CD4-positive, alpha-beta T cell treated with Interleukin-15 for 1 hour (primary cell): Measurements from ENCODE around the gene RAD54L2.
"Not testable (repeated sequence)": the region's sequence is repeated elsewhere in the genome, so short reads cannot be mapped to it uniquely, and the experiment has no call there.

Experiments
- DNase-seq: peaks from one replicate; pipeline ENCODE4 v3.0.0-alpha.2; 2020

RAD54L2 gene

GRCh38 chr3:51544011-51544775 lies 5.7 kb downstream of the RAD54L2 start:
- no peak for DNase-seq

DNA sequence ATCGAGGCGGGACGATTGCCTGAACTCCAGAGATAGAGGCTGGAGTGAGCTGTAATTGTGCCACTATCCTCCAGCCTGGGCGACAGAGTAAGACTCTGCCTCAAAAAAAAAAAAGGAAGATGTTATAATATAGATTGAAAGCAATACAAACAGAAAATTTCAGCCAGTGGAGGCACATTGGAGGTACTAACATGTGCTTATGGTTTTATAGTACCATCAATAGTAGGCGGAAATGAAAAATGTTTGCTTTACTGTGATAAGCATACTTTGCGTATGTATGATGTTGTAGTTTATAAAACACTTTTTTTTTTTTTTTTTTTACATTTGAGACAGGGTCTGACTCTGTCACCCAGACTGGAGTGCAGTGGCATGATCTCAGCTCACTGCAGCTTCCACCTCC lies 8.8 kb downstream of the RAD54L2 start:
- DNase-seq: no peak

DNA sequence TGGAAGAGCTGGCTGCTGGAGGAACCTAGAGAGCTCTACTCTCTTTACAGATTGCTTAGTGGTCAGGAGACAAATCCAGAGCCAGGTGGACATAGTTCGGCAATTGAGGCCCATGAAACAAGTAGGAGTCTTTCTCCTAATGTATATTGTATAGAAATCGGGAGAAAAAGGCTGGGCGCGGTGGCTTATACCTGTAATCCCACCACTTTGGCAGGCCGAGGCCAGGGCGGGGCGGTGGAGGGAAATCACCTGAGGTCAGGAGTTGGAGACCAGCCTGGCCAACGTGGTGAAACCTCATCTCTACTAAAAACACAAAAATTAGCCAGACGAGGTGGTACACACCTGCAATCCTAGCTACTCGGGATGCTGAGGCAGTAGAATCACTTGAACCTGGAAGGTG lies 10.8 kb downstream of the RAD54L2 start:
- DNase-seq: no peak

GRCh38 chr3:51550080-51550819 lies 11.7 kb downstream of the RAD54L2 start:
- no peak for DNase-seq

- DNase-seq: no peak
Observed at GRCh38 chr3:51557993-51558392, 19.5 kb downstream of the RAD54L2 start.

DNA sequence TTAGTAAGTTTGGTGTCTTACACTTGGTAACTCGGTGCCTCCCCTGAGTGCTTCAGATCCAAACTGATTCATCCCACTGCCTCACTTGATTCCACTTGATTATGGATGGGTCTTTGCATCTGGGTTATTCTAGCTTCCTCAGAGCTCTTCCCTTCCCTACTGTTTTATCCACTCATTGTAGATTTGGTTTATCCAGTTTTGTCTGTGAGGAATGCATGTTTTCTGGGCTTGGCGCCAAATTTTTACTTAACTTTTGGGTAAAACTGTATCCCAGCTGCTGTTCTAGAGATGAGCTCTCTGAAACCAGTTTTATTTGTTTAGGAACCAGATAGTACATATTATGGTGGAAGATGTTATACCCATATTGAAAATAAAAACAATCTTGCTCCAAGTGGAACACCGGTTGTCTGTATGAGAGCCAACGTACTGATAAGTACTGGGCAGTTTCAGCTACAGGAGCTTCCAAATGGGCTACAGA lies 20.9 kb downstream of the RAD54L2 start:
- DNase-seq: no peak

DNA sequence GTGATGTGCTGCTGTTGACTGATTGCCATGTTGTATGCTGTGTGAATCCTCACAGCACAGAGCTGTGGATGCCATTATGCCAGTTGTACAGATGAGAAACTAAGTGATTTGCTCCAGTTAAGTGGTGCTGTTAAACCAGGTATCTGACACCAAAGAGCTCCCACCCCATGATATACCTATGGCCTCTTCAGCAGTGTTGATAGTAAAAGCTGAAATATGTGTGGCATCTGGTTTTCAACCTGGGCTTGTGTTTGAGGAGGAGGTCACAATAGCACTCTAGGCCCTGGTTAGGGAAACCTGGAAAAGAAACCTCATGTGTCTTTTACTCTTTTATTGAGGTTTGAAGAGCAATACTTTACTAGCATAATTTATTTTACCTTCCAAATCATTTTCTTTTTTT lies 21.4 kb downstream of the RAD54L2 start:
- DNase-seq: no peak

DNA sequence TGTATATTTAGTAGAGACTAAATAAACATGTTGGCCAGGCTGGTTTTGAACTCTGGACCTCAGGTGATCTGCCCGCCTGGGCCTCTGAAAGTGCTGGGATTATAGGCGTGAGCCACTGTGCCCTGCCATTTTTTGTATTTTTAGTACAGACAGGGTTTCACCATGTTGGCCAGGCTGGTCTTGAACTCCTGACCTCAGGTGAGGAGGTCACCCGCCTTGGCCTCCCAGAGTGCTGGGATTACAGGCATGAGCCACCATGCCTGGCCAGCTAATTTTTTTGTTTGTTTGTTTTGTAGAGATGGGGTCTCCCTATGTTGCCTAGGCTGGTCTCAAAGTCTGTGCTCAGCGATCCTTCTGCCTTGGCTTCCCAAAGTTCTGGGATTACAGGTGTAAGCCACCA lies 23.9 kb downstream of the RAD54L2 start:
- DNase-seq: not testable (repeated sequence)

GRCh38 chr3:51568036-51568435 lies 29.5 kb downstream of the RAD54L2 start:
- no peak for DNase-seq

- no peak for DNase-seq
Observed at GRCh38 chr3:51568996-51569395, 30.5 kb downstream of the RAD54L2 start.

DNA sequence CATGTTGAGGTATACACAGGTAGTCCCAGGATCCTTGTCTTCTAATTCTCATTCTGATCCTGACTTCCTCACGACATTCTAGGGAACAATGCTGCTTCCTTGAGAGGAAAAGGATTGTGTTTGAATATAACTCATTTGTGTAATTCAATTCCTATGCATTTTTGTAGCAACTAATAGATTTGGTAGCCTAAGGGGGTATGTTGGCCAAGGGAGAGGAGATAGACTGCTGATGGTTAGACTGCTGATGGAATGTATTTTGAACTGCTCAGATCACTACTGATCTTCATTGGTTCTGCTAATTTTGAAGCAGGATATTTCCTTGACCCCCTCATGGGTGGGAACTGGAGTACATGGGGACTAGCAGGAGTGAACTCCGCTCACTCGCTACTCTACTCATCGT lies 39.7 kb downstream of the RAD54L2 start:
- no peak for DNase-seq

DNA sequence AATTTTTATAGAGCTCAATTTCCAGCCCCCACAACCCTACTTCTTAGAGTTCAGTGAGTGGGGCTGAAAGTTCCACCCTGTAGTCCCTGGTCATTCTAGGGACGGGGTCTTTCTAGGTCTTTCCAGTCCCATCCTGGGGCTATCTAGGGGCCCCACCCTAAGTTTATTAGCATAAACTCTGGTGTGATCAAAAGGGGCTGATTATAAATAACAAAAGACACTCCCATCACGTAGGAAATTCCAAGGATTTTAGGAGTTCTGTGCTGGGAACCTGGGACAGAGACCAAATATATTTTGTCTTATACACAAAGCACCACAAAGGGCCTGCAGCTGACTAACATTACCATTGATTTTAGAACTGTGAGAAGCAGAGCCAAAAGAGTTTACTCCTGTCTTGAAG lies 41.9 kb downstream of the RAD54L2 start:
- no peak for DNase-seq

GRCh38 chr3:51581524-51581923 lies 43.0 kb downstream of the RAD54L2 start:
- no peak for DNase-seq

DNA sequence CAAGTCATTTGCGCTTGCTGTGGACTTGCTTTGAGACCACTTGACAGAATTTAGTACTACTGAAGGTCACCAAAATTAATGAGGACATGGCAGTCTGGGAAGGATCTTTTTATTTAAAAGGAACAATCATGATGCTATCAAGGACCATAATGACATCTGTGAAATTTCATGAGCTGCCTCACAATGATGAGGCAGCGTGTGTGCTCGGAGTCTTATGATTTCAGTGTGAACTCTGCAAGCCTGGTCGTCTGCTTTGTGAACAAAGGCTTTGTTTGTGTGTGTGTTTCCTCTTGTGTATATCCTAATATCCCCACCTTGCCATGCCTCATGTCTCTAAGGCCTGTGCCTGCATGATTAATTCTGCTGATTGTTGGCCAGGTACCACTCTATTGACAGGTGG lies 46.7 kb downstream of the RAD54L2 start:
- no peak for DNase-seq

DNA sequence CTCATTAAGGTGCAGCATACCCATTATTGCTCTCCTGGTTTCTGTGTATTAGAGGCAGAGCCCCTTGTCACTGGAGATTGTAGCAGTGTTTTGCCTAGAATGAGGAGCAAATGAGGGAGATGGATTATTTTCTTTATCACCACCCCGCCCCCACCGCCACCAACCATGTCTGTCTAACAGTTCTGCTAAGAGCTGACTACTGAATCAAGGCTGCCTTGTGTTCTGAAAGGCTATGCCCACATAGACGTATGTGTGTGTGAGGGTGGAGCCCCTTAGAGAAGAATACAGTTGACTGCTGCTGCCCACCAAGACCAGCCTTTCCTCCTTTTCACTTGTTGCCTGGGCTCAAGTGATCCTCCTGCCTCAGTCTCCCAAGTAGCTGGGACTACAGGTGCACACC lies 47.4 kb downstream of the RAD54L2 start:
- DNase-seq: no peak
